COLO829 (cell line): ENCODE data around the gene AIF1L.
"Not testable (repeated sequence)": the region's sequence is repeated elsewhere in the genome, so short reads cannot be mapped to it uniquely, and the experiment has no call there.

Source experiments
- DNase-seq: peaks from one replicate; pipeline ENCODE4 v3.0.0; 2012; ENCODE audit warnings: low spot score

Gene AIF1L

GRCh38 chr9:131121346-131121745 is 25.0 kb downstream of the AIF1L start:
- DNase-seq: no peak

- no peak for DNase-seq
Observed at GRCh38 chr9:131122158-131122557, 25.8 kb downstream of the AIF1L start.

- no peak for DNase-seq
Observed at GRCh38 chr9:131125038-131125287, 28.6 kb downstream of the AIF1L start.

- DNase-seq: peak; percentile 97
Observed at GRCh38 chr9:131125288-131126058, 29.1 kb downstream of the AIF1L start, which contains the start of gene NUP214. NUP214 (plus strand) TSS chr9:131125586; CDS start chr9:131125705, 119 bp downstream.

- DNase-seq: no peak
Observed at GRCh38 chr9:131126059-131126426, 29.7 kb downstream of the AIF1L start.

- no peak for DNase-seq
Observed at GRCh38 chr9:131129183-131129582, 32.9 kb downstream of the AIF1L start.

GRCh38 chr9:131138676-131139075 is 42.3 kb downstream of the AIF1L start:
- no peak for DNase-seq

GRCh38 chr9:131140112-131140511 is 43.8 kb downstream of the AIF1L start:
- DNase-seq: no peak

- no peak for DNase-seq
Observed at GRCh38 chr9:131140550-131140949, 44.2 kb downstream of the AIF1L start.

- DNase-seq: no peak
Observed at GRCh38 chr9:131142160-131142559, 45.8 kb downstream of the AIF1L start.

- no peak for DNase-seq
Observed at GRCh38 chr9:131144201-131144600, 47.9 kb downstream of the AIF1L start.

- DNase-seq: no peak
Observed at GRCh38 chr9:131145245-131145644, 48.9 kb downstream of the AIF1L start.

GRCh38 chr9:131146186-131146585 is 49.9 kb downstream of the AIF1L start:
- DNase-seq: no peak

GRCh38 chr9:131148276-131148675 is 51.9 kb downstream of the AIF1L start:
- no peak for DNase-seq

- DNase-seq: no peak
Observed at GRCh38 chr9:131148966-131149687, 52.8 kb downstream of the AIF1L start.

- DNase-seq: no peak
Observed at GRCh38 chr9:131149688-131150053, 53.3 kb downstream of the AIF1L start.

GRCh38 chr9:131153595-131153994 is 57.3 kb downstream of the AIF1L start:
- no peak for DNase-seq

- not testable (repeated sequence) for DNase-seq
Observed at GRCh38 chr9:131158673-131159072, 62.3 kb downstream of the AIF1L start.

- no peak for DNase-seq
Observed at GRCh38 chr9:131160416-131161112, 64.2 kb downstream of the AIF1L start.

GRCh38 chr9:131161585-131161984 is 65.3 kb downstream of the AIF1L start:
- DNase-seq: no peak

- no peak for DNase-seq
Observed at GRCh38 chr9:131162886-131163285, 66.6 kb downstream of the AIF1L start.

- DNase-seq: no peak
Observed at GRCh38 chr9:131165523-131165922, 69.2 kb downstream of the AIF1L start.

GRCh38 chr9:131167146-131167692 is 70.9 kb downstream of the AIF1L start:
- no peak for DNase-seq
